ENCODE measurements around the gene PLXNC1. TPM values are rescaled to one million over a fixed set of nuclear protein-coding genes. Genes with fewer than 3 reads are reported as not detected.

The PLXNC1 gene
- total RNA-seq, 1 experiment from 2014 or later = 0.30 TPM

GRCh38 chr12:94250130-94250529, 101.8 kb downstream of the PLXNC1 start:
- H3K4me3 ChIP-seq (ENCODE audit: low read depth, low read length, poor library complexity, severe bottlenecking) = no peak overlapping the region
- H3K27ac ChIP-seq (ENCODE audit: low read depth, low read length, poor library complexity, severe bottlenecking) = no peak overlapping the region
- no peaks in the 10 kb centered on the region for H3K4me1 ChIP-seq (ENCODE audit: insufficient read depth, low read length, poor library complexity, severe bottlenecking)
- no peaks in the 10 kb centered on the region for H3K36me3 ChIP-seq (ENCODE audit: insufficient read depth, low read length, poor library complexity, severe bottlenecking)
- no peaks in the 10 kb centered on the region for H3K9me3 ChIP-seq (ENCODE audit: low read depth, low read length, poor library complexity, severe bottlenecking)
- intact Hi-C loops (cut with micrococcal nuclease; ENCODE audit: unreplicated experiment) = no loop called here
- no peak for DNase-seq (ENCODE audit: low spot score)
- peaks cover 10% of the 10 kb centered on the region for H3K27me3 ChIP-seq (replicated peaks; ENCODE audit: insufficient read depth, low read depth, low read length, poor library complexity)
- CTCF ChIA-PET = no interaction called here
- POLR2A ChIA-PET (ENCODE audit: low non-redundant PET) = no interaction called here
- no TSS peak for BruUV-seq (replicated peaks)
- TF ChIP-seq EZH2 (IDR thresholded peaks at IDR 0.05; ENCODE audit: borderline replicate concordance, low read depth, low read length, poor library complexity, severe bottlenecking) = no peak

- no peaks in the 10 kb centered on the region for H3K9me3 ChIP-seq (ENCODE audit: low read depth, low read length, poor library complexity, severe bottlenecking)
- H3K4me3 ChIP-seq (ENCODE audit: low read depth, low read length, poor library complexity, severe bottlenecking) = no peak overlapping the region
- TF ChIP-seq CTCF (conservative IDR thresholded peaks at IDR 0.05; ENCODE audit: low read depth, low read length) (no peak), EZH2 (IDR thresholded peaks at IDR 0.05; ENCODE audit: borderline replicate concordance, low read depth, low read length, poor library complexity, severe bottlenecking) (no peak)
- H3K4me1 ChIP-seq (ENCODE audit: insufficient read depth, low read length, poor library complexity, severe bottlenecking) = no peaks in the 10 kb centered on the region
- intact Hi-C loops (cut with micrococcal nuclease; ENCODE audit: unreplicated experiment) = no loop called here
- CTCF ChIA-PET = no interaction called here
- no TSS peak for BruUV-seq (replicated peaks)
- no peaks in the 10 kb centered on the region for H3K36me3 ChIP-seq (ENCODE audit: insufficient read depth, low read length, poor library complexity, severe bottlenecking)
- no peaks in the 10 kb centered on the region for H3K27me3 ChIP-seq (replicated peaks; ENCODE audit: insufficient read depth, low read depth, low read length, poor library complexity)
- POLR2A ChIA-PET (ENCODE audit: low non-redundant PET) = no interaction called here
- DNase-seq (ENCODE audit: low spot score) = no peak
- H3K27ac ChIP-seq (ENCODE audit: low read depth, low read length, poor library complexity, severe bottlenecking) = no peak overlapping the region
Observed at GRCh38 chr12:94254270-94254669, 105.9 kb downstream of the PLXNC1 start.

GRCh38 chr12:94255006-94255405, 106.6 kb downstream of the PLXNC1 start:
- intact Hi-C loops (cut with micrococcal nuclease; ENCODE audit: unreplicated experiment) = no loop called here
- ChIA-PET POLR2A (ENCODE audit: low non-redundant PET) (no interaction called here), CTCF (no interaction called here)

More at GRCh38 chr12:94255006-94255405, 106.6 kb downstream of the PLXNC1 start:
- no TSS peak for BruUV-seq (replicated peaks)
- Histone ChIP-seq H3K4me1 (ENCODE audit: insufficient read depth, low read length, poor library complexity, severe bottlenecking) (no peaks in the 10 kb centered on the region), H3K4me3 (ENCODE audit: low read depth, low read length, poor library complexity, severe bottlenecking) (no peak overlapping the region), H3K27ac (ENCODE audit: low read depth, low read length, poor library complexity, severe bottlenecking) (no peak overlapping the region), H3K27me3 (replicated peaks; ENCODE audit: insufficient read depth, low read depth, low read length, poor library complexity) (no peaks in the 10 kb centered on the region), H3K36me3 (ENCODE audit: insufficient read depth, low read length, poor library complexity, severe bottlenecking) (no peaks in the 10 kb centered on the region), H3K9me3 (ENCODE audit: low read depth, low read length, poor library complexity, severe bottlenecking) (no peaks in the 10 kb centered on the region)
- no peak for DNase-seq (ENCODE audit: low spot score)
- TF ChIP-seq EZH2 (IDR thresholded peaks at IDR 0.05; ENCODE audit: borderline replicate concordance, low read depth, low read length, poor library complexity, severe bottlenecking) (no peak), CTCF (conservative IDR thresholded peaks at IDR 0.05; ENCODE audit: low read depth, low read length) (no peak)
